Measurements from ENCODE around the gene VGLL1. TPM values are rescaled to one million over a fixed set of nuclear protein-coding genes. Genes with fewer than 3 reads are reported as not detected.

The VGLL1 gene
- 1 to 10 TPM in 1 of 2 donors, not detected in 1; 2.2 TPM for total RNA-seq
- polyA plus RNA-seq (ENCODE audit: insufficient read length in 6 of 6): 10 to 100 TPM in 1 of 6 donors, 1 to 10 TPM in 5; 6.0 to 10.5 (median 8.4) TPM
- long read RNA-seq, donor 1, partial matches to known transcripts: 0 of 4 reads
- long read RNA-seq, donor 1, other reads (novel, unspliced or antisense): 0 of 4 reads
- long read RNA-seq, donor 2, partial matches to known transcripts: 0 of 3 reads
- long read RNA-seq, donor 2, other reads (novel, unspliced or antisense): 0 of 3 reads
- long read RNA-seq, donor 3, partial matches to known transcripts: 0 of 2 reads
- long read RNA-seq, donor 3, other reads (novel, unspliced or antisense): 0 of 2 reads
- long read RNA-seq, donor 4, partial matches to known transcripts: 1 of 5 reads
- long read RNA-seq, donor 4, other reads (novel, unspliced or antisense): 0 of 5 reads
- long read RNA-seq, donor 5, partial matches to known transcripts: 0 of 3 reads
- long read RNA-seq, donor 5, other reads (novel, unspliced or antisense): 0 of 3 reads
- long read RNA-seq, donor 6, partial matches to known transcripts: 0 of 3 reads
- long read RNA-seq, donor 6, other reads (novel, unspliced or antisense): 0 of 3 reads
- long read RNA-seq, donor 7, partial matches to known transcripts: 0 of 1 reads
- long read RNA-seq, donor 7, other reads (novel, unspliced or antisense): 0 of 1 reads
- long read RNA-seq, donor 8, partial matches to known transcripts: 0 of 2 reads
- long read RNA-seq, donor 8, other reads (novel, unspliced or antisense): 0 of 2 reads
- long read RNA-seq, donor 9: 0 reads
- long read RNA-seq, donor 10, partial matches to known transcripts: 0 of 1 reads
- long read RNA-seq, donor 10, other reads (novel, unspliced or antisense): 0 of 1 reads
- long read RNA-seq, donor 11: 0 reads
- long read RNA-seq, donor 12, partial matches to known transcripts: 0 of 1 reads
- long read RNA-seq, donor 12, other reads (novel, unspliced or antisense): 0 of 1 reads

- peak in 1 of 4 donors; percentile 28 for DNase-seq
- no peaks in the 10 kb centered on the region for H3K4me1 ChIP-seq
- H3K9me3 ChIP-seq: no peaks in the 10 kb centered on the region
- no peaks in the 10 kb centered on the region for H3K27me3 ChIP-seq
- no peaks in the 10 kb centered on the region for H3K36me3 ChIP-seq
- no peak within 1 kb of the TSS for H3K27ac ChIP-seq
- ATAC-seq: peak; percentile 39
- no peak within 1 kb of the TSS for H3K4me3 ChIP-seq
- intact Hi-C loops (cut with DNase I): no loop called here
- no peak for TF ChIP-seq CTCF (IDR thresholded peaks at IDR 0.05)
Measured at GRCh38 chrX:136531951-136532350, at the start of gene VGLL1. TSS of gene VGLL1 (plus strand) at chrX:136532215. CDS start at chrX:136536021, 3,806 bp downstream.

GRCh38 chrX:136487647-136488046, 44.4 kb upstream of the VGLL1 start, which contains the start of gene BRS3:
TSS of gene BRS3 (plus strand) at chrX:136487947. CDS start at chrX:136488115, 168 bp downstream.
- Histone ChIP-seq H3K9me3 (no peaks in the 10 kb centered on the region), H3K36me3 (no peaks in the 10 kb centered on the region), H3K27me3 (peaks cover 12 to 21% of the 10 kb centered on the region in 2 donors), H3K4me1 (no peaks in the 10 kb centered on the region), H3K4me3 (no peak within 1 kb of the TSS), H3K27ac (no peak within 1 kb of the TSS)
- DNase-seq (no peak), ATAC-seq (no peak)
- TF ChIP-seq CTCF (IDR thresholded peaks at IDR 0.05): no peak
- intact Hi-C loops (cut with DNase I): no loop called here

- Histone ChIP-seq H3K4me3 (no peak overlapping the region), H3K9me3 (no peaks in the 10 kb centered on the region), H3K36me3 (no peaks in the 10 kb centered on the region), H3K27ac (no peak overlapping the region), H3K27me3 (peaks cover 12 to 21% of the 10 kb centered on the region in 2 donors), H3K4me1 (no peaks in the 10 kb centered on the region)
- DNase-seq: no peak
- intact Hi-C loops (cut with DNase I): no loop called here
- no peak for TF ChIP-seq CTCF (IDR thresholded peaks at IDR 0.05)
- ATAC-seq: no peak
Measured at GRCh38 chrX:136488706-136489105, 43.3 kb upstream of the VGLL1 start.

- TF ChIP-seq CTCF (IDR thresholded peaks at IDR 0.05): no peak
- no peak for ATAC-seq
Measured at GRCh38 chrX:136491832-136492231, 40.2 kb upstream of the VGLL1 start.

More at GRCh38 chrX:136491832-136492231, 40.2 kb upstream of the VGLL1 start:
- no peak for DNase-seq
- H3K9me3 ChIP-seq: no peaks in the 10 kb centered on the region
- H3K4me1 ChIP-seq: no peaks in the 10 kb centered on the region
- peaks cover 12 to 21% of the 10 kb centered on the region in 2 donors for H3K27me3 ChIP-seq
- intact Hi-C loops (cut with DNase I): no loop called here
- H3K36me3 ChIP-seq: no peaks in the 10 kb centered on the region
- no peak overlapping the region for H3K27ac ChIP-seq
- no peak overlapping the region for H3K4me3 ChIP-seq

Data from left lung (tissue), 14 donors.